ENCODE data around the gene PZP. TPM values are rescaled to one million over a fixed set of nuclear protein-coding genes. Genes with fewer than 3 reads are reported as not detected.

Gene PZP
- total RNA-seq, 1 donor, result not detected

- TF ChIP-seq, protein P1, sequence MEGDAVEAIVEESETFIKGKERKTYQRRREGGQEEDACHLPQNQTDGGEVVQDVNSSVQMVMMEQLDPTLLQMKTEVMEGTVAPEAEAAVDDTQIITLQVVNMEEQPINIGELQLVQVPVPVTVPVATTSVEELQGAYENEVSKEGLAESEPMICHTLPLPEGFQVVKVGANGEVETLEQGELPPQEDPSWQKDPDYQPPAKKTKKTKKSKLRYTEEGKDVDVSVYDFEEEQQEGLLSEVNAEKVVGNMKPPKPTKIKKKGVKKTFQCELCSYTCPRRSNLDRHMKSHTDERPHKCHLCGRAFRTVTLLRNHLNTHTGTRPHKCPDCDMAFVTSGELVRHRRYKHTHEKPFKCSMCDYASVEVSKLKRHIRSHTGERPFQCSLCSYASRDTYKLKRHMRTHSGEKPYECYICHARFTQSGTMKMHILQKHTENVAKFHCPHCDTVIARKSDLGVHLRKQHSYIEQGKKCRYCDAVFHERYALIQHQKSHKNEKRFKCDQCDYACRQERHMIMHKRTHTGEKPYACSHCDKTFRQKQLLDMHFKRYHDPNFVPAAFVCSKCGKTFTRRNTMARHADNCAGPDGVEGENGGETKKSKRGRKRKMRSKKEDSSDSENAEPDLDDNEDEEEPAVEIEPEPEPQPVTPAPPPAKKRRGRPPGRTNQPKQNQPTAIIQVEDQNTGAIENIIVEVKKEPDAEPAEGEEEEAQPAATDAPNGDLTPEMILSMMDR (IDR thresholded peaks at IDR 0.05; ENCODE audit: insufficient read depth, low read depth, low read length), result no peak
- no peak for DNase-seq (ENCODE audit: low read depth)
- H3K4me3 ChIP-seq (ENCODE audit: low read depth, low read length), result no peak overlapping the region
These were observed 80.1 kb downstream of the PZP start for GRCh38 chr12:9127936-9128663.

DNA sequence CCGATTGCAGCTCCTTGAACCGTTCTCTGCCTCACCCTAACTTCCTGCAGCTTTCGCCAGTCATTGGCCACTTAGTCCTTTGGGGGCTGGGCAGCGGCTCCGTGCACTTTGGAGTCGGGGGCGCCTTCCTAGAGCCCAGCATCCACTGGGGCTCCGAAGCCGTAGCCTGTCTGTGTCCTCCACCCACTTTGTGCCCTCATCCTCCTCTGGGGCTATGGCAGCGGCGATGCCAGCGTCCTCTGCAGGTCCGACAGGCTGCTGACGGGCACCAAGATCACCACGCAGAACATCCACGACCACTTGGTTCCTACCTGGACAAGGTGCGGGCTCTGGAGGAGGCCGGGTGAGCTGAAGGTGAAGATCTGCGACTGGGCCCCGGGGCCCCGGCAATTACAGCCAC is 80.7 kb downstream of the PZP start:
- no peak overlapping the region for H3K4me3 ChIP-seq (ENCODE audit: low read depth, low read length)
- TF ChIP-seq, protein P1 (IDR thresholded peaks at IDR 0.05; ENCODE audit: insufficient read depth, low read depth, low read length), result no peak
- no peak for DNase-seq (ENCODE audit: low read depth)

- no peak overlapping the region for H3K4me3 ChIP-seq (ENCODE audit: low read depth, low read length)
- DNase-seq (ENCODE audit: low read depth), result no peak
- TF ChIP-seq, protein P1 (IDR thresholded peaks at IDR 0.05; ENCODE audit: insufficient read depth, low read depth, low read length), result no peak
These were observed 83.7 kb downstream of the PZP start for GRCh38 chr12:9124383-9125031.

- no peak overlapping the region for H3K4me3 ChIP-seq (ENCODE audit: low read depth, low read length)
- no peak for DNase-seq (ENCODE audit: low read depth)
- TF ChIP-seq, protein P1 (IDR thresholded peaks at IDR 0.05; ENCODE audit: insufficient read depth, low read depth, low read length), result no peak
These were observed 84.3 kb downstream of the PZP start for GRCh38 chr12:9123781-9124382.

DNA sequence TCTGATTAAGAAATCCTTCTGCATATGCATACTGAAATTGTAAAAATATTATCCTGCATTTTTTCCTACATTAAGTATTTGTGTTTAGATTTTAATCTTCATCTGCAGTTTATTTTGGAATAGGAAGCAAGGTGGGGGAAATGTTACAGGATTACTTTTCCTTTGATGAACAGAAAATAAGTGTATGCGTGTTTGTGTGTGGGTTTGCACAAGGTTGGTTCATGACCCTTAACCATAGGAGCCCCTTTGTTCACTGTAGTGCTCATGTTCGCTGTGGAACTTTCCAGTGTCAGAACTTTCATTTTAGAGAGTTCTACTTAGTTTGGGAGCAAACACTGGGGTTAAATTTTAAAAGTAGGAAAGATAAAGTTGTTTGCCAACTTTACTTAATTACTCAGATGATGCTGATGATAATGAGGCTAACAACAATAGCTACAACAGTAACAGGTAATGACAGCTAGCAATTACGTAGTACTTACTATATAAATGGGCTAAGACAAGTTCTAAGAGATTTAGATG is 86.0 kb downstream of the PZP start:
- TF ChIP-seq, protein P1 (IDR thresholded peaks at IDR 0.05; ENCODE audit: insufficient read depth, low read depth, low read length), result no peak

DNA sequence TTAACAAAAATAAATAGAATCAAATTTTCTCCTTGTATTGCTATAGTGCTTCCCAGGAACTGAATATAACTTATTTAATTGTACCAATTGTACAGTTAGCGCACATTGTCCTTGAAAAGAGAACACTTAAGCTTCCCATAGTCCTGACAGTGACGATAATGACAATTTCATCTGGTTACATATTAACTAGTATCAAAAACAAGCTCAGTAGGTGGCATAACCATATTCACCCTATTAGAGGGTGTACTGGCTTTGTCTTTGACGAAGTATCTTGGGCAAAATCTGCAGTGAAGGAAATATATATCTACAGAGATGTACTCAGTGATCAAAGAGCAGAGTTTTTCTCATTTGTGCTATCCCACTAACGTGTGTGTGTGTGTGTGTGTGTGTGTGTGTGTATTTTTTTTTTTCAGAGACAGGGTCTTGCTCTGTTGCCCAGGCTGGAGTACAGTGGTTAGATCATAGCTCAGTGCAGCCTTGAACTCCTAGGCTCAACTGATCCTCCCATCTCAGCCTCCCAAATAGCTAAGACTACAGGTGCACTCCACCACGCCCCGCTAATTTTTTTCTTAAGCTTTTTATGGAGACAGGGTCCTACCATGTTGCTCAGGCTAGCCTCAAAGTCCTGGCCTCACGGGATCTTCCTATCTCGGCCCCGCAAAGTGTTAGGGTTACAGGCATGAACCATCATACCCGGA is 87.6 kb downstream of the PZP start:
- no peak for DNase-seq (ENCODE audit: low read depth)
- no peak overlapping the region for H3K4me3 ChIP-seq (ENCODE audit: low read depth, low read length)
- TF ChIP-seq, protein P1 (IDR thresholded peaks at IDR 0.05; ENCODE audit: insufficient read depth, low read depth, low read length), result no peak

More for the DNA sequence above, 86.0 kb downstream of the PZP start:
- no peak overlapping the region for H3K4me3 ChIP-seq (ENCODE audit: low read depth, low read length)
- no peak for DNase-seq (ENCODE audit: low read depth)

All from fibroblast of villous mesenchyme (primary cell).